Measurements from ENCODE around the gene NQO2. TPM values are rescaled to one million over a fixed set of nuclear protein-coding genes. Genes with fewer than 3 reads are reported as not detected.
"Not testable (repeated sequence)": the region's sequence is repeated elsewhere in the genome, so short reads cannot be mapped to it uniquely, and the experiment has no call there.

NQO2 gene
- total RNA-seq, 1 donor from 2014 or later = 58.8 TPM

DNA sequence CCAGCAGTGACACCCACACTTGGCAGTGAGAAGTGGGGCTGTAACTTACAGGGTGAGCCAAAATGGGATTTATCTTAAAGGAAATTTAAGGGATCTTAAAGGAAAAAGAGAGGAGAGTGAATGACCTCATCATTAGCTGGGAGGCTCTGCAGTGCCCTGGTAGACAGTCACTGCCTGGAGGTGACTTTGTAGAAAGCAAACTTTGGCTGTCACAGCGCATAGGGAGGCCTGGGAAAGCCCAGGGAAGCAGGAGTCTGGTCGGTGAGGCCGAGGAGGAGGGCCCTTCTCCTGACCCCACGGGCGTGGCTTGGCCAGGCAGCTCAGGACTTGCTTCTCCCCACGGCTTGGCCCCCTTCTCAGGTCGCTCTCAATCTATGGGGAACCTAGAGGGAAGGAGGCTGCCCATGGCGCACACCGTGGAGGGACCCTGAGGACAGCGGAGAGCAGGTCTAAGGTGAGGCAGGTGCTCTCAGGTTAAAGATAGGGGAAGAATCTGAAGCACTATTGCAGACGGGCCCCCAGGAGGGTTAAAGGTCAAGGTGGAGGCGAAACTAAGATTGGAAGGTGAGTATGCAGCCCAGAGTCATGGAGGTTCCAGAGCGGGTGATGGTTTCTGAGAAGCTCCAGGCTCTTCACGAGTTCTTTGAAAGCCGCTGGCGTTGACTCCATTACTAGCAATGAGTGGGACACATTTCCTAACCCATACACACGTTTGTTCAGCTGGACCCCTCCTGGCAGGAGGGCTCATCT lies 53.0 kb downstream of the NQO2 start:
- Mint-ChIP-seq H3K4me3 (ENCODE audit: unreplicated experiment) (peak overlapping the region; percentile 88), H3K4me1 (ENCODE audit: unreplicated experiment) (peaks cover 19% of the 10 kb centered on the region), H3K27me3 (ENCODE audit: unreplicated experiment) (peaks cover 7% of the 10 kb centered on the region), H3K36me3 (ENCODE audit: low read depth, unreplicated experiment) (peaks cover 4% of the 10 kb centered on the region), H3K27ac (ENCODE audit: unreplicated experiment) (peak overlapping the region; percentile 78), H3K9me3 (ENCODE audit: unreplicated experiment) (no peaks in the 10 kb centered on the region)
- TF ChIP-seq, protein P1, sequence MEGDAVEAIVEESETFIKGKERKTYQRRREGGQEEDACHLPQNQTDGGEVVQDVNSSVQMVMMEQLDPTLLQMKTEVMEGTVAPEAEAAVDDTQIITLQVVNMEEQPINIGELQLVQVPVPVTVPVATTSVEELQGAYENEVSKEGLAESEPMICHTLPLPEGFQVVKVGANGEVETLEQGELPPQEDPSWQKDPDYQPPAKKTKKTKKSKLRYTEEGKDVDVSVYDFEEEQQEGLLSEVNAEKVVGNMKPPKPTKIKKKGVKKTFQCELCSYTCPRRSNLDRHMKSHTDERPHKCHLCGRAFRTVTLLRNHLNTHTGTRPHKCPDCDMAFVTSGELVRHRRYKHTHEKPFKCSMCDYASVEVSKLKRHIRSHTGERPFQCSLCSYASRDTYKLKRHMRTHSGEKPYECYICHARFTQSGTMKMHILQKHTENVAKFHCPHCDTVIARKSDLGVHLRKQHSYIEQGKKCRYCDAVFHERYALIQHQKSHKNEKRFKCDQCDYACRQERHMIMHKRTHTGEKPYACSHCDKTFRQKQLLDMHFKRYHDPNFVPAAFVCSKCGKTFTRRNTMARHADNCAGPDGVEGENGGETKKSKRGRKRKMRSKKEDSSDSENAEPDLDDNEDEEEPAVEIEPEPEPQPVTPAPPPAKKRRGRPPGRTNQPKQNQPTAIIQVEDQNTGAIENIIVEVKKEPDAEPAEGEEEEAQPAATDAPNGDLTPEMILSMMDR (IDR thresholded peaks at IDR 0.05; ENCODE audit: unreplicated experiment) = no peak
- no peak for DNase-seq (ENCODE audit: low spot score)

DNA sequence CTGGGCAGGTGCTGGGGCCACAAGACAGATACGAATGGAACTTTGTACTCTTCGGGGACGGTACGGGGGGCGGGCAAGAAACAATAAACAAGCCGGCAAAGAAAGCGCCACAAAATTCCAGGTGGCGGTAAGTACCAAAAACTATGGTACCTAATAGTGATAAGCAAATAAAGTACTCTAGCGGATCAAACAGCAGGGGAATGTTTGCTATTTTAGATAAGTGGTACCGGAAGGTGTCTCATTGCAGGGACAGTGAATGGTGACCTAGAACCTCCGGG lies 53.5 kb downstream of the NQO2 start:
- Mint-ChIP-seq H3K4me3 (ENCODE audit: unreplicated experiment) (peak overlapping the region; percentile 88), H3K9me3 (ENCODE audit: unreplicated experiment) (no peaks in the 10 kb centered on the region), H3K36me3 (ENCODE audit: low read depth, unreplicated experiment) (peaks cover 4% of the 10 kb centered on the region), H3K4me1 (ENCODE audit: unreplicated experiment) (peaks cover 19% of the 10 kb centered on the region), H3K27ac (ENCODE audit: unreplicated experiment) (peak overlapping the region; percentile 78), H3K27me3 (ENCODE audit: unreplicated experiment) (peaks cover 7% of the 10 kb centered on the region)
- no peak for DNase-seq (ENCODE audit: low spot score)
- TF ChIP-seq, protein P1 (IDR thresholded peaks at IDR 0.05; ENCODE audit: unreplicated experiment) = no peak

DNA sequence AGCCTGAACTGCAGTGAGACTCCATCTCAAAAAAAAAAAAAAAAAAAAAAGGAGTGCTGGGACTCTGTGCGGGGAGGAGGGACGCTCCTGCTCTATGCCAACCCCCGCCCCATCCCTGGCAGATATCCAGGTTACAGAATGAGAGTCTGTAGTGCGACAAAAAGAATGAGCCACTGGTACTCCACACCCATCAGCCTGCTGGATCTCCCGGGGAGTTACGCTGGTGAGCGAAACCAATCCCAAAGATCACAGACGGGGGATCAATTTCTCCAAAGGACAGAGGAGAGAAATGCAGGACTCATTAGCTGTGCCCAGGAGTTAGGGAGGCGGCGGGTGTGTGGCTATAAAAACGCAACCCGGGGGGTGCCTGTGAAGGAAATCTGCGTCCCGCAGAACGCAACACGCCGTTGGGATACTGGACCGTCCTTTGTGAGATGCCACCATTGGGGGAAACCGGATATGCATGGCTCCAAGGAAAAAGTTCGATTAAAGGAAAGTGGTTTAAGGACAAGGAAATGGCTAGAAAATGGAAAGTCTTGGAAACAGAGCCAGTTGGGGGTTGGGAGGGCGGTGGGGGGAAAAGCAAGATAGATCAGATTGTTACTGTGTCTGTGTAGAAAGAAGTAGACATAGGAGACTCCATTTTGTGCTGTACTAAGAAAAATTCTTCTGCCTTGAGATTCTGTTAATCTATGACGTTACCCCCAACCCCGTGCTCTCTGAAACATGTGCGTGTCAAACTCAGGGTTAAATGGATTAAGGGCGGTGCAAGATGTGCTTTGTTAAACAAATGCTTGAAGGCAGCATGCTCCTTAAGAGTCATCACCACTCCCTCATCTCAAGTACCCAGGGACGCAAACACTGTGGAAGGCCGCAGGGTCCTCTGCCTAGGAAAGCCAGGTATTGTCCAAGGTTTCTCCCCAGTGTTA lies 54.8 kb downstream of the NQO2 start:
- Mint-ChIP-seq H3K27ac (ENCODE audit: unreplicated experiment) (peak overlapping the region; percentile 91), H3K4me1 (ENCODE audit: unreplicated experiment) (peaks cover 16% of the 10 kb centered on the region), H3K4me3 (ENCODE audit: unreplicated experiment) (peak overlapping the region; percentile 83)
- DNase-seq (ENCODE audit: low spot score) = peak; percentile 30
- H3K9me3 Mint-ChIP-seq (ENCODE audit: unreplicated experiment); H3K27me3 Mint-ChIP-seq (ENCODE audit: unreplicated experiment); H3K36me3 Mint-ChIP-seq (ENCODE audit: low read depth, unreplicated experiment): not testable (repeated sequence)

DNA sequence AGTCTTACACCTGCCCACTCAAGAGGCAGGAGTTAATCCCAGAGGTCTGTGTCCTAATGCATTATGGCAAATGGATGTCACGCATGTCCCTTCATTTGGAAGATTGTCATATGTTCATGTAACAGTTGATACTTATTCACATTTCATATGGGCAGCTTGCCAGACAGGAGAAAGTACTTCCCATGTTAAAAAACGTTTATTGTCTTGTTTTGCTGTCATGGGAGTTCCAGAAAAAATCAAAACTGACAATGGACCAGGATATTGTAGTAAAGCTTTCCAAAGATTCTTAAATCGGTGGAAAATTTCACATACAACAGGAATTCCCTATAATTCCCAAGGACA lies 55.4 kb downstream of the NQO2 start:
- DNase-seq (ENCODE audit: low spot score); H3K9me3 Mint-ChIP-seq (ENCODE audit: unreplicated experiment); H3K27me3 Mint-ChIP-seq (ENCODE audit: unreplicated experiment); H3K36me3 Mint-ChIP-seq (ENCODE audit: low read depth, unreplicated experiment): not testable (repeated sequence)
- H3K27ac Mint-ChIP-seq (ENCODE audit: unreplicated experiment) = peak overlapping the region; percentile 91
- H3K4me1 Mint-ChIP-seq (ENCODE audit: unreplicated experiment) = peaks cover 16% of the 10 kb centered on the region
- peak overlapping the region; percentile 83 for H3K4me3 Mint-ChIP-seq (ENCODE audit: unreplicated experiment)

DNA sequence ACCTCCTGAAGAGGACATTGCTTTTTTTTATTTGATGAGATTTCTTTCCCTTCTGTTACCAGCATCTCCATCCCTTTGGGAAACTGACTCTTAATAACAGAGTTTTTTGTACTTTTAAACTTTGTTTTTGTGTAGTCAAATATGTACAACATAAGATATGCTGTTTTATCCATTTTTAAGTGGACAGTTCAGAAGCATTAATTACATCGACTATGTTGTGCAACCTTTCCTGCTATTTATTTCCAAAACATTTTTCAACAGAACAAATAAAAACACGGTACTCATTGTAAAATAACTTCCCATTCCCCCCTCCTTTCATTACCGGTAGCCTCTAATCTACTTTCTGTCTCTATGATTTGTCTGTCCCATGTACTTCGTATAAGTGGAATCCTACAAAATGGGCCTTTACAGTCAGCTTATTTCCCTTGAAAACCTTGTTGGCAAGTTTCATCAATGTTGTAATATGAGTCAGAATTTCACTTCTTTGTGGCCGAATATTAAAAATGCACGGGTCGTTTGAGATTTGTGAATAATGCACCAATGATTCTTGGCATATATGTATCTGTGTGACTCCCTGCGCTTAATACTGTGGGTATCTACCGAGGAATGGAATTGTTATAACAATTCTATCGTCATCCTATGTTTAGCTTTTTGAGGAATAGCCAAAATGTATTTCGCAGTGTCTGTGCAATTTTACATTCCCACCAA lies 57.5 kb downstream of the NQO2 start:
- no peak overlapping the region for H3K27ac Mint-ChIP-seq (ENCODE audit: unreplicated experiment)
- TF ChIP-seq, protein P1 (IDR thresholded peaks at IDR 0.05; ENCODE audit: unreplicated experiment) = no peak
- H3K27me3 Mint-ChIP-seq (ENCODE audit: unreplicated experiment) = peaks cover 5% of the 10 kb centered on the region

More for the DNA sequence above, 57.5 kb downstream of the NQO2 start:
- Mint-ChIP-seq H3K36me3 (ENCODE audit: low read depth, unreplicated experiment) (peaks cover 4% of the 10 kb centered on the region), H3K4me1 (ENCODE audit: unreplicated experiment) (peaks cover 16% of the 10 kb centered on the region), H3K4me3 (ENCODE audit: unreplicated experiment) (no peak overlapping the region), H3K9me3 (ENCODE audit: unreplicated experiment) (no peaks in the 10 kb centered on the region)
- DNase-seq (ENCODE audit: low spot score) = no peak

Data from endothelial cell (in vitro differentiated cells).